ENCODE results near the gene RBM19.
A peak's percentile ranks its signal among the peaks of the same experiment; 100 is the strongest.
"Not testable (repeated sequence)": the region's sequence is repeated elsewhere in the genome, so short reads cannot be mapped to it uniquely, and the experiment has no call there.

Gene RBM19, protein sequence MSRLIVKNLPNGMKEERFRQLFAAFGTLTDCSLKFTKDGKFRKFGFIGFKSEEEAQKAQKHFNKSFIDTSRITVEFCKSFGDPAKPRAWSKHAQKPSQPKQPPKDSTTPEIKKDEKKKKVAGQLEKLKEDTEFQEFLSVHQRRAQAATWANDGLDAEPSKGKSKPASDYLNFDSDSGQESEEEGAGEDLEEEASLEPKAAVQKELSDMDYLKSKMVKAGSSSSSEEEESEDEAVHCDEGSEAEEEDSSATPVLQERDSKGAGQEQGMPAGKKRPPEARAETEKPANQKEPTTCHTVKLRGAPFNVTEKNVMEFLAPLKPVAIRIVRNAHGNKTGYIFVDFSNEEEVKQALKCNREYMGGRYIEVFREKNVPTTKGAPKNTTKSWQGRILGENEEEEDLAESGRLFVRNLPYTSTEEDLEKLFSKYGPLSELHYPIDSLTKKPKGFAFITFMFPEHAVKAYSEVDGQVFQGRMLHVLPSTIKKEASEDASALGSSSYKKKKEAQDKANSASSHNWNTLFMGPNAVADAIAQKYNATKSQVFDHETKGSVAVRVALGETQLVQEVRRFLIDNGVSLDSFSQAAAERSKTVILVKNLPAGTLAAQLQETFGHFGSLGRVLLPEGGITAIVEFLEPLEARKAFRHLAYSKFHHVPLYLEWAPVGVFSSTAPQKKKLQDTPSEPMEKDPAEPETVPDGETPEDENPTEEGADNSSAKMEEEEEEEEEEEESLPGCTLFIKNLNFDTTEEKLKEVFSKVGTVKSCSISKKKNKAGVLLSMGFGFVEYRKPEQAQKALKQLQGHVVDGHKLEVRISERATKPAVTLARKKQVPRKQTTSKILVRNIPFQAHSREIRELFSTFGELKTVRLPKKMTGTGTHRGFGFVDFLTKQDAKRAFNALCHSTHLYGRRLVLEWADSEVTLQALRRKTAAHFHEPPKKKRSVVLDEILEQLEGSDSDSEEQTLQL

DNA sequence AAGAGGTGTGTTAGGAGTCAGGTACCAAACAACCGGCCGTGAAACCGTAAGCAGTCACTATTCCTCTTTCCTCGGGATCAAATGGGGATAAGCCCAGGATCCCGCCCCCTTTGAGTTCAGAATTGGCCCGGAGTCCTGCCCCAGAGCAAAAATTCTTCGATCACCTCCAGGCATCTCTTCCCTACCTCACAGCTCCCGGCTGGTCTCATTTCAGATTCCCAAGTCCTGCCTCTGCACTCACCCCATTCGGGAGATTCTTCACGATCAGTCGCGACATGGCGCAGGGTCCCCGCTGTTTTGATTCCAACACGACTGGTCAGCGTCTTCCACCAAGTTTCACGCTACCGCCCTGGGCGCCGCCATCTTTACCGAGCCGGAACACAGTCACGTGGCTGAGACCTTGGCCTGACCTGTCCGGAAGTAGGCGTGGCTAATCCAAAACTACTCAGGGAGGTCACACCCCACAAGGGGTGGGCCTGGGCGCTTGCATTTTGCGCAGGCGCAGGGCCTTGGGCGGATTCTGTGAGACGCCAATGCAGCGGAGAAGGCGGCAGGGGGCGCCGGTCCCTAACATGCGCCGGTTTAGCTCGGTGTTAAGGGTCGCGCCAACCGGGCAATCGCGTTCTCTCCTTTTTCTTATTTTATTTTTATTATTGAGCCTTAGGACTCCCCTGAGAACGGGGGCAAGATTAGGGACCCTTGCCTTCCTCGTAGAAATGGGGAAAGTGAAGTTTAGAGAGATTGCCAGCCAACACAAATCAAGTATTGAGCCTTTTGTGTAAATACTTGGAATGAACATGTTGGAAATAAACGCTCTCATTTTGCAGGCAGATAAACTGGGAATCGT is at the start of gene RBM19:
Gene RBM19 (minus strand): TSS at position 375 of the 847 bp plus-strand sequence. CDS start 98 bp downstream, at position 277.
- peak; percentile 97 for DNase-seq

DNA sequence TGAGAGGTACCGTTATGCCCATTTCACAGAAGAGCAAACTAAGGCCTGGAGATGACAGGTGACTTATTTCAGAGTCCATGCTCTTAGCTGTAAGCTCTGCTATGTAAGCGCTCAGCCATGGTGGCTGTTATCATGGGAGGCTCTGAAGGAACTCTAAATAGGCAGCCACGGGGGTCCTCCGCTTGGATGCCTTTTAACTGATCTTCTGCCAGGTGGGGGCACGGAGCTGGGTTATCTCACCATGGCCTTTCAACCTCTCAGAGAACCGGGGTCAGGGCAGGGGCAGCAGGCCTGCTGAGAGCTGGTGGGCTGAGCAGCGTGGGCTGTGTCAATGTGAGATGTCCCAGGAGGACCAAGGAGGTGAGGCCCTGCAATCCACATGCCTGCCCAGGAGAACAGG is 49.7 kb upstream of the RBM19 start:
- no peak for DNase-seq

DNA sequence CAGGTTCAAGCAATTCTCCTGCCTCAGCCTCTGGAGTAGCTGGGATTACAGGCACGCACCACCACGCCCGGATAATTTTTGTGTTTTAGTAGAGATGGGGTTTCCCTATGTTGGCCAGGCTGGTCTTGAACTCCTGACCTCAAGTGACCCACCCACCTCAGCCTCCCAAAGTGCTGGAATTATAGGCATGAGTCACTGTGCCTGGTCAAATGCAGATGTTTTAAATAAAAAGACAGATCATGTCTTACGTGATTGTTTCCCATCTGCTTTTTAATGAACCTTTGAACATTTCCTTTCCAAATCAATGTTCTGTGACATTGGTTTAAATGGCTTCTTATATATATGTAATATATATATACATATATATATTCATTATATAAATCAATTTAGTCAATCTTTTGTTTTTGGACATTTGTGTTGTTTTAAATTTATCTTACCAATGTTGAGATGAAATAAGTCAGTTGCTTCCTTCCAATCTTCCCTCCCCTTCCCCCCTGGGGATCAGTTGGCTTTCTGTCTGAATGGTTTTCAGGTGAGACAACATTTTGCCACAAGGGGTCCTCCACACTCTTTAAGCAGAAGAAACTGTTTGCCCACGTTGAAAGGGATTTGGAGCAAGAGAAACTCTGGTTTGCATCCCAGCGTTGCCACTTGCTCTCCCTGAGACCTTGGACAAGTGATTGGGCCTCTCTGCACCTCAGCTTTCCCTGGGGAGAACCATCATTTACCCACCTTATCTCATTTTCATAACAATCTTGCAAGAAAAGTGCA is 47.6 kb upstream of the RBM19 start:
- DNase-seq, result no peak

DNA sequence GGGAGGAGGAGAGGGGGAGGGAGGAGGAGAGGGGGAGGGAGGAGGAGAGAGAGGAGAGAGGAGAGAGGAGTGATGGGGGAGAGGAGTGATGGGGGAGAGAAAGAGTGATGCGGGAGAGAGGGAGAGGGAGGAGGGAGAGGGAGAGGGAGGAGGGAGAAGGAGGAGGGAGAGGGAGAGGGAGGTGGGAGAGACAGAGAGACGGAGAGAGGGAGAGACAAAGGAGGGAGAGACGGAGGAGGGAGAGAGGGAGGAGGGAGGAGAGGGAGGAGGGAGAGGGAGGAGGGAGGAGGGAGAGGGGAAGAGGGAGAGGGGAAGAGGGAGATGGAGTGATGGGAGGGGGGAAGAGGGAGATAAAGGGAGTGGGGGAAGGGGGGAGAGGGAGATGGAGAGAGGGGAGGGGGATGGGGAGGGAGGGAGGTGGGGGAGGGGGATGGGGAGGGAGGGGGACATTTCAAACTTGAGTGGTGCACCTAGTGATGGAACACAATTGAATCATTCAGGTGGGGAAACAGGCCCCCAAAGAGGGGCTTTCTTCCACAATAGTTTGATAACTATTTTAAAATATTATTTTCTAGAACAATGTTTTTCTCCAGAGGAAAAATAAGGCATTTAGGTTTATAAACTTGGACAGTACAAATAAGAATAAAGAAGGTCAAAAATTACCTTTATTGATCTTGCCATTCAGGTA is 46.8 kb upstream of the RBM19 start:
- no peak for DNase-seq

DNA sequence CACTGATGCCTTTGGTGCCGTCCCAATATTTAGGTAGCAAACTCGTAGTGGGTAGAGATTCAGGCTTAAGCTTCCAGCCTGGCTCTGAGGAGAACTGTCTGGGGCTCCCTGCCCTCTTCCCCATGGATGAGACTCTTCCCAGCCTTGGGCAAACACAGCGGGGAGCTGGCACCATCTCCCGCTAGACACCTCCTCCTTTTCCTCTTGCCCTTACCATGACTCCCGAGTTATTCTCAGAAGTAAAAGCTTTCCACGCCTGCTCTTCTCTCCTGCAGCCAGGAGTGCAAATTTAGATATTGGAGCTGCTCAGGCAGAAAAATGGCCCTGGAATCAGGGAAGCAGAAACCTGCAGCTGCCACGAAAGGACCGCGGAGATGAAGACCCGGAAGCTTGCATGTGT is 45.6 kb upstream of the RBM19 start:
- DNase-seq, result no peak

DNA sequence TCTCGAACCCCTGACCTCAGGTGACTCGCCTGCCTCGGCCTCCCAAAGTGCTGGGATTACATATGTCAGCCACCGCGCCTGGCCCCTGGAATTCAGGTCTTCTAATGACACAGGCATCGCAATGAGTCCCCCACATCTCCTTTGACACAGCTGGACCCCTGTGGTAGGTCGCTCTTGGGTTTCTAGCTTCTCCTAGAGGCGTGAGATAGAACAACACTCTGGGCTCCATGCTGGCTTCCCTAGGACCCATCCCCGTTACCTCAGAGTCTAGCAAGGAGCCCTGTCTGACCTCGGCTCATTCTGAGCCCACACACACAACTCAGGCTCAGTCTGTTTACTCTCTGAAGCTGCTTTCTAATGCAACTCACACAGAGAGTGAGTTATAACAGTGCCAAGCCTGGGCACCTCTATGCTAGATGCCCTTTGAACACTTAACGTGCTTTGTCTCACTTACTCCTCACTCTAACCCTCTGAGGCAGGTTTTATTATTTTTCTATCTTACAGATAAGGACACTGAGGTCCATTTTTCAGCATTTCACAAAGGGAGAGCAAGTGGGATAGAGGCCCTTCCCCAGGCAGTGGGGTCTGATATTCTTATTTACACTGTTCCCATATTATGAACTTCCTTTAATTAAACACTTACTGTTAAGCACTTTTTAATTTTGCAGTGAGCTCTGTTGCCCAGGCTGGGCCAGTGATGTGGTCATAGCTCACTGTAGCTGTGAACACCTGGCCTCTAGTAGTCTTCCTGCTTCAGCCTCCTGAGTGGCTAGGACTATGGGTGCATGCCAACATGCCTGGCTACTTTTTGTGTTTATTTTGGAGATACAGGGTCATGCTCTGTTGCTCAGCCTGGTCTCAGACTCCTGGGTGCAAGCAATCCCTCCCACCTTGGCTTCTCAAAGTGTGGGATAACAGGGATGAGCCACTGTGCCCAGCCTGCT is 40.6 kb upstream of the RBM19 start:
- no peak for DNase-seq

DNA sequence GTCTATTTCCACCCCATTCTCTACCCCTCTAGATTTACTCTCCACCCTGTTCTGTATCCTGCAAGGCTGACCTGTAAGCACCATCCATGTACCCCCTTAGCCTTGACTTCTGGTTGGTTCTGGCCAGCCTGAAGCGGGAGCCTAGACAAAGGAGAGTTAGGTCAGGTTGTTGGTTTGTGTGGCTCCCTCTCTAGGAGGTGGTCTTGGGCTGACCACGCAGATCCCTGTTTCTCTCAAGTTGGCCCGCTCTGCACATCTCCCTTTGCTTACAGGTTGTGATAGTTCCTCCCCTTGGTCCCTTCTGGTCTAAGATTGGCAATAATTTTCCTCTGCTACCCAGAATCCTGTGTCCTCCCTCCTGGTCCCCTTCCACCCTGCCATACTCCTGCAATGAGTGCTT is 38.3 kb upstream of the RBM19 start:
- no peak for DNase-seq

DNA sequence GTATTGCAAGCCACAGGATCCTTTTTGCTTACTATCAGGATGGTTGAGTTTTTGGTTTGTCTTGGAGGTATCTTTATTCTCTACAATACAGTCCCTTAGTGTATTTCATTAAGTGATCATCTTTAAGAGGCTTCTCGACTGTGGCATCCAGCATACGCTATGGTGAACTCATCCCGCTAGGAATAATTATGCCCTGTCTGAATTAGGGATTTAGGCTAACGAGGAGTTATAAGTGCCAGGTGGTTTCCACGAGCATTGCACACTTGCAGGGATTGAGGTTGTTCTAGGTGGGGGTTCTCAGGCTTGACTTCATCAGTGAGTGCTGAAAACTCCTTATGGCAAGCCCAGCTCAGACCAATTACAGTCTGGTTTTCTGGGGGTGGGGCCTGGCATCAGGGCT is 37.2 kb upstream of the RBM19 start:
- DNase-seq, result no peak

DNA sequence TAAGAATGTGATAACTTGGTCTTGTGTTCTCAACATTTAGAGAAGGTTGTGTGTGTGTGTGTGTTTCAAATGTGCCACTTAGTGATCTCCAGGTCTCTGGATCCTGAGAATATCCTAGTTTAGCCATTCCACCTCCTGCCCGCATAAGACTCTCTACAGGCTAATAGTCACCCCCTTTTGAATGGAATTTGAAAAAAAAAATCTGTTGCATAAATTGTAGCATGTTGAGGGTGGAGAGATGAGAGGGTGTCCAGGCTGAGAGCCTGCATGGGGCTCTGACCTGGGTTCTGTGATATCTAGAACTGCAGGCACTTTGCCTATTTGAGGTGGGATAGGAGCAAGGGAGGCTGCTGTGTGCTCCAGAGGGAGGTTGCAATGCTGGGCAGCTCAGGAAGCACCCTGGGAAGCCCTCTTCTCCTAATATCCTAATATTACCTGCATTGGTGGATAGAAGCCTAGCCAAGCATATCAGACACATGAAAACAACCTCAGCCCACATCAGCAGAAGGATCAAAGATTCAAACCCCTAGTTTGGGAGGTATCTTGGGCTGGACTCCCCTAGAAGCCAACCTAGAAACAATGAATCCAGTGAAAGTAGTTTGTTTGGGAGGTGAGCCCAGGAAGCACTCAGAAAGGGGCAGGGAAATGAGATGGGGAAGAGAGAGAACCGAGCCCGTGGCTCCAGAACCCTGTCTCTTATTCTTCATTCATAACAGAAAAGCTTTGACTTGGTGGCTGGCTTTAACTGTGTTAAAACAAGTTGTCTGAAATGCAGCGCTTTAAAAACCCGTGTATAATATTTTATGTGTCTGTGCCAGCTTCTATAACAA is 35.6 kb upstream of the RBM19 start:
- DNase-seq, result no peak

DNA sequence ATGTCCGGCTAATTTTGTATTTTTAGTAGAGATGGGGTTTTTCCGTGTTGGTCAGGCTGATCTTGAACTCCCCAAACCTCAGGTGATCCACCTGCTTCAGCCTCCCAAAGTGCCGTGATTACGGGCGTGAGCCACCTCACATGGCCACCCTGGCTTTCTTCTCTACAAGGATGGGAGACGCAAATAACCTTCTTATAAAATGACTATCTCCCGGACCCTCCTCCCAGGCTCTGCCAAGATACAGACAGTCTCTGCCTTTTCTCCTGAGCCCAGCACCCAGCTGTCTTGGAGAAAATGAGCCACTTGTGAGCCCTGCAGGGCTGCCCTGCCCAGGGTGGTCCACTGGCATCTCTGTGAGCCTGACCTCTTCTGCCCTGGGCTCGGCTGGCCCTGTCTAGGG is 34.7 kb upstream of the RBM19 start:
- no peak for DNase-seq

DNA sequence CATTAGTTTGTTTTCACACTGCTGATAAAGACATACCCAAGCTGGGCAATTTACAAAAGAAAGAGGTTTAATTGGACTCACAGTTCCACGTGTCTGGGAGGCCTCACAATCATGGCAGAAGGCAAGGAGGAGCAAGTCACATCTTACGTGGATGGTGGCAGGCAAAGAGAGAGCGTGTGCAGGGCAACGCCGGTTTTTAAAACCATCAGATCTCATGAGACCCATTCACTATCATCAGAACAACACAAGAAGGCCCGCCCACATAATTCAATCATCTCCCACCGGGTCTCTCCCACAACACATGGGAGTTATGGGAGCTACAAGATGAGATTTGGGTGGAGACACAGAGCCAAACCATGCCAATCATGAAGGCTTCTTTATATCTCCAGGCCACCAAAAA is 34.1 kb upstream of the RBM19 start:
- DNase-seq, result not testable (repeated sequence)

DNA sequence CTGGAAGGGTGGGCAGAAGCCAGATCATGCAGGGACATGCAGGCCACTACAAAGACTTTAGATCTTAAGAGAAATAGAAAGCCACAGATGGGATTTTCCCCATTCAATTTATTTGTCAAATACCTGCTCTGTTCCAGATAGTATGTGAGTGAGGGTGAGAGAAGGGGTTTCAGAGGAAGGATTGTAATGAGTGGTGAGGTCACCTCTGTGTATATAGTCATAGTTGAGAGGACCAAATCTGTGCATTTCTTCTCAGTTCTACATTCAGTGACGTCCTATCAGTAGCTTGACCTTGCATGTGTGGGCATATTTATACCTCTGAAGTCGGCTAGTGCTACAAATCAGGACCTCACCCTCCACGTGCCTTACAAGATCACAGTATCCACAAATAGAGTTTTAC is 31.2 kb upstream of the RBM19 start:
- no peak for DNase-seq

DNA sequence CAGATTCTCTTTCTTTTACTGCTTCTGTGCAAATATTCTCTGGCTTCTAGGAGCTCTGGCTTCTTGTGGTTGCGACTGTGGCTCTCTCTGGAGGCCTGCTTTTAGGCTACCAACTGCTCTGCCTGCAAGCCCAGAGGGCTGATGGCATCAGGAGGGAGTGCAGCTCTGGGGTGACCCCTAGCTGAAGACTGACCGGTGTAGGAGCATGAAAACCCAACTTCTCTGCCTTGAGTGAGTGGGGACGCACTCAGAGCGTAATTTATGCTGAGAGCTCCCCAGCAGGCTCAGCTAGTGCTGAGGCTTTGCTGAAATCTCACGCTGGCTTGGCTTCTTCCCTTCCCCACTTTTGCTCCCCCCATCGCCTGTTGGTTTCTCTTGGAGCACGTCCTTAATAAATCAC is 29.9 kb upstream of the RBM19 start:
- DNase-seq, result no peak

DNA sequence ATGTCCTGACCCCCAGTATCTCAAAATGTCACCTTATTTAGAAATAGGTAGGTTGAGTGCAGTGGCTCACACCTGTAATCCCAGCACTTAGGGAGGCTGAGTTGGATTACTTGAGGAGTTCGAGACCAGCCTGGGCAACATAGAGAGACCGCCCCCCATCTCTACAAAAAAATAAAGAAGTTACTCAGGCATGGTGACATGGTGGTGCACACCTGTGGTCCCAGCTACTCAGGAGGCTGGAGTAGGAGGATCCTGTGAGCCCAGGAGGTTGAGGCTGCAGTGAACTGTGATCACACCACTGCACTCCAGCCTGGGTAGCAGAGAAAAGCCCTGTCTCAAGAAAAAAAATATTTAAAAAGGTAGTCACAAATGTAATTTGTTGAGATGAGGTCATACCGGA is 27.9 kb upstream of the RBM19 start:
- DNase-seq, result no peak

DNA sequence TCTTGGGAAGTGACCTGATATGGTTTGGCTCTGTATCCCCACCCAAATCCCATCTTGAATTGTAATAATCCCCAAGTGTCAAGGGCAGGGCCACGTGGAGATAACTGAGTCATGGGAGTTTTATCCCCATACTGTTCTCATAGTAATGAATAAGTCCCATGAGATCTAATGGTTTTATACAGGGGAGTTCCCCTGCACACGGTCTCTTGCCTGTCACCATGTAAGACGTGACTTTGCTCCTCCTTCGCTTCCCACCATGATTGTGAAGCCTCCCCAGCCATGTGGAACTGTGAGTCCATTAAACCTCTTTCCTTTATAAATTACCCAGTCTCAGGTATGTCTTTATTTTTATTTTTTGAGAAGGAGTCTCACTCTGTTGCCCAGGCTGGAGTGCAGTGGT is 26.6 kb upstream of the RBM19 start:
- not testable (repeated sequence) for DNase-seq

DNA sequence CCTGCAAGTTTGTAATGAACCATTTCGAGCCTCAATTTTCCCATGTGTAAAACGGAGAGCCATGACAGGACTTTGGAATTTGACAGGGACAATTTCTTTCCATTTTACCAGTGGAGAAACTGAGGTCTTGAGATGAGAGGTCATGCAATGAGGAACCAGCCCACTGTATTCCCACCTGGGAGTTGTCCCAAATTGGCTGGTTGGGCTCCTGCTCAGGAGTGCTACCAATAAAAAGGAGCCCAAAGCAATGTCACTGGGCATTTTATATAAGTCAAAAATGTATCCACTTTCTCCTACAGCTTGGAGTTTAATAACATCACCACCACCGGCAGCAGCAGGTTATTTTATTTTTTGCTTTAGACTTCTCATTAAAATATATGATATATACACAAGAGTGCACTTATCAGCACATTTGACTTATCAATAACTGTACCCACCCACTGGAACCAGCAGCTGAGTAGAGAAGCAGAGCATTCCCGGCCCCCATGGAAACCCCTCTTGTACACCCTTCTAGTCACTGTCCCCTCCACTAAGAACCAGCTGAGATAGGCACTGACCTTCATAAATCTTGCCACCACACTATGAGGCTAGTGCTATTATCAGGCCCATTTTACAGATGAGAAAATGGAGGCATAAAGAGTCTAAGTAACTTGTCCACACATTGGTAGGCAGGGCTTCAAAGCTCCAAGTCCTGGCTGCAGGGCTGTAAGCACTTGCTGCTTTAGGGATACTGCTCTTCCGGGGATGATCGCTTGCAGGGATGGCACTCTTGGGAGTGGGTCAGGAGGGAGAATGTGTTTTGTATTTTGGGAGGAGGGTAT is 25.3 kb upstream of the RBM19 start:
- no peak for DNase-seq

DNA sequence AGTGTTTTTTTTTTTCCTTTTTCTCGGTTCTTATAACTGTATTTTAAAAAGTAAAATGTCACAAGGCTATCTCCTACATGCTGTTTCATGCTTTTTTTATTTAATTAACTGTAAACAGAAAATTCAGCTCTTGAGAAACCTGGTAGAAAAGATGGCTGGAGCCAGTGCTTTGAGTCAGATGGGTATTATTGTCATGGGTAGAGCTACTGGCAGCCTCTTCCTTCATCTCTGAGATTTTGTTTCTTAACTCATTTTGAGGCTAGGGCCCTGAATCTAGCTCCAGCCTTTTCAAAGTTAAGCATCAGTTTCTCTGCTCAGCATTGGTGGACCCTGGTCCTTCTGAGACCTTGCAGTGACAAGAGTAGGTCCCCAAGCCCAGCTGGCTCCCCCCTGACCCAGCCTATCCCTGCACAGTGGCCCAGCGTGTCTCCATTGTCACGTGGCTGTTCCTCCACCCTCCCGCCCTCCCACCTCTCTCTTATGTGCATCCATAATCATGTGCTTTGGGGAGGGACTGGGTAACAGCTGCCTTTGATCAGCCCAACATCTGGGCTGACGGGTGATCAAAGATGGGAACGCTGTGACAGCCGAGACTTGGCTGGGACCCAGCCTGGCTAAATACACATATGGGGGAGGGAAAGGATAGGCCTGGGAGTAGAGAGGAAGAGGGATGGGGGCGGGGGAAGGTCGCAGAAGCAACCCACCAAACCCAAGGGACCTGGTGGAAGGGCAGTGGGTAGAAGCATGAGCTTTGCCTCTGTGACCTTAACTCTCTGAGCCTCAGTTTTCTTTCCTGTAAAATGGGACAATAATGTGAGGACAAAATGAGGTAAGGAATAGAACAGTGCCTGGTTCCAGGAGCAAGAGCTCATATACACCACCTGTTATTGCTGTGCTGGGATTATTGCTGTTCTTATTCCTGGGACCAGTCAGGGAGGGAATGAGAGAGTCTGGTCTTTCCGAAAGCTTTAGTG is 24.4 kb upstream of the RBM19 start:
- no peak for DNase-seq
